GM12878 (cell line): ENCODE results near the gene VIT. TPM values are rescaled to one million over a fixed set of nuclear protein-coding genes. Genes with fewer than 3 reads are reported as not detected.

ENCODE experiments used
- ATAC-seq: fragments of 200-7000 bp; cut with Tn5 transposase; 3 replicates; pipeline ENCODE4 v1.9.1; 2020; ENCODE audit warnings: mild to moderate bottlenecking, moderate library complexity
- BruUV-seq: library from RNA; stranded (reverse); fragments of 400-500 nt; replicated peaks from 2 replicates; lab custom pipeline; 2021; lab: Mats Ljungman, UMichigan
- CTCF ChIA-PET: fragments of 300-600 bp; sonication (Branson Sonifier 250); formaldehyde crosslinking; extraction: SDS; loops from one replicate; lab custom pipeline; 2021; ENCODE audit warnings: inconsistent platforms; lab: Yijun Ruan, JAX
- POLR2A ChIA-PET: fragments of 350-600 bp; formaldehyde crosslinking; extraction: SDS; loops from one replicate; lab custom pipeline; 2021; ENCODE audit warnings: inconsistent platforms; lab: Charles Lee
- RAD21 ChIA-PET: fragments of 300-600 bp; sonication (Branson Sonifier 250); formaldehyde crosslinking; loops from one replicate; lab custom pipeline; 2023; ENCODE audit warnings: antibody characterized with exemption; ENCODE audit not compliant: unreplicated experiment; lab: Charles Lee
- SMC1A ChIA-PET: fragments of 300-600 bp; sonication (Branson Sonifier 250); formaldehyde crosslinking; loops from one replicate; lab custom pipeline; 2023; ENCODE audit not compliant: unreplicated experiment, uncharacterized antibody; lab: Charles Lee
- DNase-seq: peaks from one replicate; pipeline ENCODE4 v3.0.0-alpha.2; 2011; ENCODE audit warnings: low read depth, low spot score
- FAIRE-seq: peaks from 3 replicates; lab custom pipeline; 2011; peaks lifted over from hg19 to GRCh38; lab: Jason Lieb, UNC
- H2AFZ ChIP-seq: 2 replicates; pipeline ENCODE4 v1.6.0; 2011; ENCODE audit warnings: low read depth, low read length, control low read depth; ENCODE audit not compliant: control insufficient read depth
- H3K27ac ChIP-seq: 2 replicates; pipeline ENCODE4 v1.5.1; 2011; ENCODE audit warnings: control low read depth; ENCODE audit not compliant: control insufficient read depth, insufficient read depth
- H3K27me3 ChIP-seq, 2 experiments: replicated peaks in 1 of 2; 2 replicates each; pipeline versions ENCODE4 v1.6.0 to v1.6.1; 2011; ENCODE audit warnings: low read length in 1 of 2; ENCODE audit not compliant: control insufficient read depth in 2 of 2, insufficient read depth in 2 of 2
- H3K36me3 ChIP-seq, 2 experiments: 2 replicates each; pipeline ENCODE4 v1.5.1; 2011; ENCODE audit warnings: low read length in 1 of 2; ENCODE audit not compliant: control insufficient read depth in 2 of 2, insufficient read depth in 2 of 2
- H3K4me1 ChIP-seq: 2 replicates; pipeline ENCODE4 v1.6.1; 2011; ENCODE audit warnings: mild to moderate bottlenecking, low read length, moderate library complexity, mixed read lengths; ENCODE audit not compliant: control insufficient read depth, insufficient read depth
- H3K4me2 ChIP-seq: 2 replicates; pipeline ENCODE4 v1.6.0; 2011; ENCODE audit warnings: control low read depth; ENCODE audit not compliant: control insufficient read depth, insufficient read depth
- H3K4me3 ChIP-seq: fragments of 200-600 bp; sonication (generic); 2 replicates; pipeline ENCODE4 v1.5.1; 2016
- H3K79me2 ChIP-seq: 2 replicates; pipeline ENCODE4 v1.6.0; 2011; ENCODE audit warnings: low read length; ENCODE audit not compliant: control insufficient read depth, insufficient read depth
- H3K9ac ChIP-seq: 2 replicates; pipeline ENCODE4 v1.8.0; 2011; ENCODE audit warnings: low read length, control low read depth, mixed read lengths; ENCODE audit not compliant: control insufficient read depth, insufficient read depth
- H3K9me3 ChIP-seq: replicated peaks from 3 replicates; pipeline ENCODE4 v1.5.1; 2011; ENCODE audit warnings: mild to moderate bottlenecking, low read length; ENCODE audit not compliant: control insufficient read depth, insufficient read depth
- H4K20me1 ChIP-seq: 2 replicates; pipeline ENCODE4 v1.6.0; 2011; ENCODE audit not compliant: control insufficient read depth, insufficient read depth
- BHLHE40 ChIP-seq, 2 experiments: fragments of 450-650 bp in 1 of 2; IDR thresholded peaks; 2 replicates each; pipeline ENCODE4 v1.6.1; 2011 to 2017; ENCODE audit warnings: low read depth in 2 of 2, borderline replicate concordance in 1 of 2, improper control_type of control experiment in 1 of 2, low read length in 1 of 2, mild to moderate bottlenecking in 1 of 2
- ELK1 ChIP-seq: IDR thresholded peaks from 2 replicates; pipeline ENCODE4 v1.6.1; 2012; ENCODE audit warnings: low read depth, low read length, improper control_type of control experiment
- EP300 ChIP-seq, 2 experiments: fragments of 150-350 bp in 1 of 2; IDR thresholded peaks; 2 replicates each; pipeline ENCODE4 v1.6.1; 2011 to 2012; ENCODE audit warnings: low read depth in 2 of 2, low read length in 2 of 2, borderline replicate concordance in 1 of 2, improper control_type of control experiment in 1 of 2, inconsistent platforms in 1 of 2; ENCODE audit not compliant: control insufficient read depth in 1 of 2
- HDGF ChIP-seq: fragments of 450-650 bp; IDR thresholded peaks from 2 replicates; pipeline ENCODE4 v1.6.1; 2016; ENCODE audit warnings: antibody characterized with exemption
- KLF5 ChIP-seq: fragments of 450-650 bp; IDR thresholded peaks from 2 replicates; pipeline ENCODE4 v1.6.1; 2014; ENCODE audit warnings: mild to moderate bottlenecking; ENCODE audit not compliant: partially characterized antibody
- MTA3 ChIP-seq: IDR thresholded peaks from 2 replicates; pipeline ENCODE4 v1.6.1; 2012; ENCODE audit warnings: low read length, inconsistent platforms, borderline replicate concordance
- PAX5 ChIP-seq: IDR thresholded peaks from 2 replicates; pipeline ENCODE4 v1.6.1; 2011; ENCODE audit warnings: low read depth, low read length, borderline replicate concordance
- POLR2AphosphoS2 ChIP-seq: IDR thresholded peaks from 2 replicates; pipeline ENCODE4 v1.6.1; 2011; ENCODE audit warnings: low read depth, mild to moderate bottlenecking, low read length, improper control_type of control experiment, moderate library complexity
- SIX5 ChIP-seq: IDR thresholded peaks from 2 replicates; pipeline ENCODE4 v1.6.1; 2011; ENCODE audit warnings: mild to moderate bottlenecking, low read depth, low read length, moderate library complexity; ENCODE audit not compliant: severe bottlenecking
- ZBTB40 ChIP-seq: fragments of 450-650 bp; IDR thresholded peaks from 2 replicates; pipeline ENCODE4 v1.6.1; 2016; ENCODE audit warnings: mild to moderate bottlenecking, moderate library complexity, borderline replicate concordance
- ZNF274 ChIP-seq: IDR thresholded peaks from one replicate; pipeline ENCODE4 v1.8.0; 2011; ENCODE audit not compliant: insufficient read length, insufficient read depth
- WGBS: methylation state at CpG from one replicate; pipeline ENCODE4 v1.1.6; 2016; ENCODE audit warnings: low lambda C conversion rate; ENCODE audit not compliant: insufficient replicate concordance, insufficient coverage; ENCODE audit errors: missing lambda C conversion rate; 5-methylcytosine and 5-hydroxymethylcytosine counted together
- in situ Hi-C: fragments of 300-500 bp; cut with MboI; formaldehyde crosslinking; loops from 9 replicates; pipeline ENCODE4 v1.14.3; 2018; ENCODE audit warnings: mixed read lengths
- intact Hi-C: fragments of 100-400 bp; cut with micrococcal nuclease; formaldehyde crosslinking; loops from one replicate; pipeline ENCODE4 v1.14.2; 2022; ENCODE audit not compliant: unreplicated experiment
- polyA plus RNA-seq, 11 experiments: library from polyadenylated mRNA; depleted of rRNA in 4 of 11; unstranded in 6 of 11; stranded (reverse) in 5 of 11; fragments of >200 nt; fragmentation: Nextera tagmentation in 4 of 11; fragmentation: Illumina TruSeq in 1 of 11; extraction: Ambion mirVana in 4 of 11; extraction: Trizol in 1 of 11; gene quantifications; 1 replicate in 1 of 11; 2 replicates in 10 of 11; pipeline versions ENCODE4 v1.2.1 to v1.2.3, GENCODE V29; 2011 to 2016; ENCODE audit warnings: inconsistent platforms in 2 of 11, missing spikeins in 2 of 11, low read depth in 1 of 11
- total RNA-seq, 4 experiments: library from RNA; depleted of rRNA in 3 of 4; stranded (reverse); fragments of >200 nt in 3 of 4; fragmentation: Illumina TruSeq in 1 of 4; extraction: Trizol in 1 of 4; gene quantifications; 2 replicates each; pipeline versions ENCODE4 v1.2.1 to v1.2.3, GENCODE V29; 2013 to 2021

The VIT gene
- total and polyA plus RNA-seq, 10 of the 15 experiments (the other 5 are each of a cell fraction or from before 2014, with no cell fraction given), result 0.05 to 0.14 TPM; not detected in 8

- H3K27ac ChIP-seq, result no peak overlapping the region
- intact Hi-C loops (no loop called here), in situ Hi-C loops (no loop called here)
- H3K4me1 ChIP-seq, result no peaks in the 10 kb centered on the region
- RAD21 ChIA-PET, result no interaction called here
- WGBS, result 1% methylated on average over 5 of the region's 5 CpGs
- H3K9ac ChIP-seq, result no peak overlapping the region
- POLR2A ChIA-PET, result no interaction called here
- FAIRE-seq, result no peak
- CTCF ChIA-PET, result interaction anchor here (0.7 kb wide), 1 partner anchor 1137 kb away, joined by 3 read pairs; no protein-coding TSS in a partner anchor
- H3K36me3 ChIP-seq, result no peaks in the 10 kb centered on the region
- DNase-seq, result no peak
- SMC1A ChIA-PET, result no interaction called here
- H3K4me2 ChIP-seq, result no peak overlapping the region
- ATAC-seq, result no peak
- no peak overlapping the region for H3K4me3 ChIP-seq
- no peaks in the 10 kb centered on the region for H3K79me2 ChIP-seq
- no peaks in the 10 kb centered on the region for H4K20me1 ChIP-seq
- H3K9me3 ChIP-seq, result no peaks in the 10 kb centered on the region
- H3K27me3 ChIP-seq, result peaks cover 0 to 2% of the 10 kb centered on the region in 2 experiments; a peak in 1 of 4 replicates
- H2AFZ ChIP-seq, result no peak overlapping the region
- BruUV-seq, result no TSS peak
- TF ChIP-seq ZNF274 (no peak), POLR2AphosphoS2 (no peak), MTA3 (no peak)
Observed at GRCh38 chr2:36741188-36741837, 44.8 kb downstream of the VIT start.

GRCh38 chr2:36743954-36744353 lies 47.4 kb downstream of the VIT start:
- Histone ChIP-seq H4K20me1 (no peaks in the 10 kb centered on the region), H3K4me1 (no peaks in the 10 kb centered on the region), H3K4me3 (no peak overlapping the region), H3K27ac (no peak overlapping the region), H3K9ac (no peak overlapping the region), H3K27me3 (no peaks in the 10 kb centered on the region; a peak in 1 of 4 replicates), H3K36me3 (no peaks in the 10 kb centered on the region), H3K9me3 (no peaks in the 10 kb centered on the region), H2AFZ (no peak overlapping the region), H3K79me2 (no peaks in the 10 kb centered on the region), H3K4me2 (no peak overlapping the region)
- ATAC-seq (no peak), FAIRE-seq (no peak), DNase-seq (no peak)
- in situ Hi-C loops (no loop called here), intact Hi-C loops (no loop called here)
- WGBS, result 0% methylated on average over 2 of the region's 2 CpGs
- no TSS peak for BruUV-seq
- ChIA-PET RAD21 (no interaction called here), POLR2A (no interaction called here), SMC1A (no interaction called here), CTCF (interaction anchor here (1.3 kb wide), 1 partner anchor 8 kb away, joined by 3 read pairs; no protein-coding TSS in a partner anchor)
- TF ChIP-seq HDGF, result no peak
- no peak for TF ChIP-seq EP300 (IDR thresholded peaks at IDR 0.05; ENCODE audit: borderline replicate concordance in 1 of 2, control insufficient read depth in 1 of 2, low read depth in 2 of 2, low read length in 2 of 2)
- TF ChIP-seq ZBTB40, result no peak
- TF ChIP-seq KLF5, result no peak
- TF ChIP-seq ELK1, result no peak
- no peak for TF ChIP-seq BHLHE40 (IDR thresholded peaks at IDR 0.05; ENCODE audit: borderline replicate concordance in 1 of 2, low read depth in 2 of 2, low read length in 1 of 2)
- no peak for TF ChIP-seq SIX5
- TF ChIP-seq PAX5, result no peak
